Measurements from ENCODE around the gene USP17L5.
"Not testable (repeated sequence)": the region's sequence is repeated elsewhere in the genome, so short reads cannot be mapped to it uniquely, and the experiment has no call there.

DNA sequence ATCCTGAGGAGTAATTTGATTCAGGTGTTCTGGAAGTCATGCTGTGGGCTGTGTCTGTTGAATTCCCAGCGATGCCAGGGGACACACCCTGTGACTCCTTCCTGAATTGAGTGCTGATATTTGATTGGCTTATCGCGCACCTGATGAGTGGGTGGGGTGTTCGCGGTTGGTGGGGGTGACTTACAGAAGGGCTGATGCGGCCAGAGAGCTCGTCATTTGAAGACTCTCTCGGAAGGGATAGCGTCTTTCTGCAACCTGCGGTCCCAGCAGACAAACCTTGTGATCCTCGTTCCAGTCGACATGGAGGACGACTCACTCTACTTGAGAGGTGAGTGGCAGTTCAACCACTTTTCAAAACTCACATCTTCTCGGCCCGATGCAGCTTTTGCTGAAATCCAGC is 14.3 kb upstream of the USP17L5 start, which contains the start of gene USP17L24:
- TF ChIP-seq, protein P1, sequence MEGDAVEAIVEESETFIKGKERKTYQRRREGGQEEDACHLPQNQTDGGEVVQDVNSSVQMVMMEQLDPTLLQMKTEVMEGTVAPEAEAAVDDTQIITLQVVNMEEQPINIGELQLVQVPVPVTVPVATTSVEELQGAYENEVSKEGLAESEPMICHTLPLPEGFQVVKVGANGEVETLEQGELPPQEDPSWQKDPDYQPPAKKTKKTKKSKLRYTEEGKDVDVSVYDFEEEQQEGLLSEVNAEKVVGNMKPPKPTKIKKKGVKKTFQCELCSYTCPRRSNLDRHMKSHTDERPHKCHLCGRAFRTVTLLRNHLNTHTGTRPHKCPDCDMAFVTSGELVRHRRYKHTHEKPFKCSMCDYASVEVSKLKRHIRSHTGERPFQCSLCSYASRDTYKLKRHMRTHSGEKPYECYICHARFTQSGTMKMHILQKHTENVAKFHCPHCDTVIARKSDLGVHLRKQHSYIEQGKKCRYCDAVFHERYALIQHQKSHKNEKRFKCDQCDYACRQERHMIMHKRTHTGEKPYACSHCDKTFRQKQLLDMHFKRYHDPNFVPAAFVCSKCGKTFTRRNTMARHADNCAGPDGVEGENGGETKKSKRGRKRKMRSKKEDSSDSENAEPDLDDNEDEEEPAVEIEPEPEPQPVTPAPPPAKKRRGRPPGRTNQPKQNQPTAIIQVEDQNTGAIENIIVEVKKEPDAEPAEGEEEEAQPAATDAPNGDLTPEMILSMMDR (IDR thresholded peaks at IDR 0.05; ENCODE audit: poor library complexity, severe bottlenecking) = not testable (repeated sequence)
- TF ChIP-seq POLR2AphosphoS5 (IDR thresholded peaks at IDR 0.05); TAF1 (IDR thresholded peaks at IDR 0.05; ENCODE audit: low read depth); MXI1 (conservative IDR thresholded peaks at IDR 0.05; ENCODE audit: poor library complexity, severe bottlenecking); EP300 (conservative IDR thresholded peaks at IDR 0.05; ENCODE audit: poor library complexity, severe bottlenecking); RAD21 (conservative IDR thresholded peaks at IDR 0.05); SMC3 (conservative IDR thresholded peaks at IDR 0.05; ENCODE audit: poor library complexity): not testable (repeated sequence)
